Fibroblast of lung (primary cell): ENCODE measurements around the gene AMFR.

Experiments
- EZH2 ChIP-seq: IDR thresholded peaks from 2 replicates; pipeline ENCODE4 v1.5.1; 2012; ENCODE audit warnings: low read length, control low read depth, mild to moderate bottlenecking; ENCODE audit errors: missing control alignments
- TF ChIP-seq, protein P1 (sequence below), 2 donors: IDR thresholded peaks in 1 of 2; conservative IDR thresholded peaks in 1 of 2; 1 replicate in 1 of 2; 2 replicates in 1 of 2; pipeline ENCODE4 v1.5.1; 2011 to 2012; ENCODE audit warnings: low read length in 2 of 2, control low read depth in 1 of 2, inconsistent platforms in 1 of 2, low read depth in 1 of 2, mild to moderate bottlenecking in 1 of 2

DNA sequence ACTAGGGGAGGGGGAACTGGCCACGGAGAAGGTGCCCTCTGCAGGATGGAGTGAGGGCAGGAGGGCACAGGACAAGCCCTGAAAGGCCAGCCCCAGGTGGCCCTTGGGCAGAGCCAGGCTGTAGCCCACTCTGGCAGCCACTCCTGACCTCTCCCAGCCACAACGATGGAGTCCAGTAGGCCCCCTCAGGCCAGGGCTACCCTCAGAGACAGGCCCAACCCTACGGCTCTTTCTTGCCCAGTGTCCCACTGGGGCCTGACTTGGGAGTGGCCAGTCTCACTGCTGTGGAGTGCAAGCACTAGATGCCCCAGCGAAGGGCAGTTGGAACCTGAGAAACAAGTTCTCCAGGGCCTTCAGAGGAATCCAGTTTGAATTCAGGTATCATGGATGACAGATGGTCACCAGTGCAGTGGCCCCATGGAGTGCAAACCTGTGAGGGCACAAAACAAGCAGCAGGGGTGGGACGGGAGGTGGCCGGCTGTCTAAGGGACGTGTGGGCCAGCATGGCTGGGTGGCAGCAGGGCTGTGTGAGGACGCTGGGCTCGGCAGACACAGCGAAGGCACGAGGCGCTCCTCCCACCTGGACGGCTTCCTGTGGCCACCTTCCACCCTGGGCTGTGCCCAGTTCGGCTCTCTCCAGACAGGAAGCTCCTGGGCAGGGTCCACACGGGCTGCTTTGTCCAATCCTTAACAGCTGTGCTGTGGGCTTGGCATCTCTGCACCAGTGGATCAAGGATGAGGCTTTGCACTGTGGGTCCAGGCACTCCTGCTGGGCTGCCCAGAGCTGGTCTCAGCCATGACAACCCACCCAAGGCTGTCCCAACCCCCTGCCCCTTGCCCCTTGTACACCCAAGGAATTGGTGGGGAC, 72.1 kb downstream of the AMFR start:
- TF ChIP-seq, protein P1, sequence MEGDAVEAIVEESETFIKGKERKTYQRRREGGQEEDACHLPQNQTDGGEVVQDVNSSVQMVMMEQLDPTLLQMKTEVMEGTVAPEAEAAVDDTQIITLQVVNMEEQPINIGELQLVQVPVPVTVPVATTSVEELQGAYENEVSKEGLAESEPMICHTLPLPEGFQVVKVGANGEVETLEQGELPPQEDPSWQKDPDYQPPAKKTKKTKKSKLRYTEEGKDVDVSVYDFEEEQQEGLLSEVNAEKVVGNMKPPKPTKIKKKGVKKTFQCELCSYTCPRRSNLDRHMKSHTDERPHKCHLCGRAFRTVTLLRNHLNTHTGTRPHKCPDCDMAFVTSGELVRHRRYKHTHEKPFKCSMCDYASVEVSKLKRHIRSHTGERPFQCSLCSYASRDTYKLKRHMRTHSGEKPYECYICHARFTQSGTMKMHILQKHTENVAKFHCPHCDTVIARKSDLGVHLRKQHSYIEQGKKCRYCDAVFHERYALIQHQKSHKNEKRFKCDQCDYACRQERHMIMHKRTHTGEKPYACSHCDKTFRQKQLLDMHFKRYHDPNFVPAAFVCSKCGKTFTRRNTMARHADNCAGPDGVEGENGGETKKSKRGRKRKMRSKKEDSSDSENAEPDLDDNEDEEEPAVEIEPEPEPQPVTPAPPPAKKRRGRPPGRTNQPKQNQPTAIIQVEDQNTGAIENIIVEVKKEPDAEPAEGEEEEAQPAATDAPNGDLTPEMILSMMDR (conservative IDR thresholded peaks at IDR 0.05 in 1 of 2, IDR thresholded peaks at IDR 0.05 in 1 of 2; ENCODE audit: low read depth in 1 of 2, low read length in 2 of 2): no peak
- TF ChIP-seq EZH2: no peak
